Stimulated activated CD8-positive, alpha-beta memory T cell treated with anti-CD3 and anti-CD28 coated beads, Interleukin-12 subunit alpha, Interleukin-12 subunit beta, amount 100 ng/mL, for 1 hour (primary cell): ENCODE results near the gene METTL18.

ENCODE experiments used
- DNase-seq: peaks from one replicate; pipeline ENCODE4 v3.0.0-alpha.2; 2020; ENCODE audit warnings: low read depth

METTL18 gene

GRCh38 chr1:169785267-169785666 lies 9.4 kb downstream of the METTL18 start:
- DNase-seq = no peak

GRCh38 chr1:169784102-169784501 lies 10.6 kb downstream of the METTL18 start:
- no peak for DNase-seq

GRCh38 chr1:169782596-169782995 lies 12.1 kb downstream of the METTL18 start:
- no peak for DNase-seq

- DNase-seq = no peak
Observed at GRCh38 chr1:169779970-169780369, 14.7 kb downstream of the METTL18 start.

GRCh38 chr1:169779150-169779549 lies 15.6 kb downstream of the METTL18 start:
- no peak for DNase-seq

GRCh38 chr1:169776440-169776839 lies 18.3 kb downstream of the METTL18 start:
- DNase-seq = no peak

GRCh38 chr1:169768161-169768560 lies 26.5 kb downstream of the METTL18 start:
- DNase-seq = no peak

- no peak for DNase-seq
Observed at GRCh38 chr1:169765580-169766331, 29.0 kb downstream of the METTL18 start.

- DNase-seq = no peak
Observed at GRCh38 chr1:169764919-169765318, 29.8 kb downstream of the METTL18 start.

GRCh38 chr1:169762699-169763098 lies 32.0 kb downstream of the METTL18 start:
- no peak for DNase-seq

- DNase-seq = no peak
Observed at GRCh38 chr1:169759038-169759437, 35.7 kb downstream of the METTL18 start.

GRCh38 chr1:169753549-169753948 lies 41.2 kb downstream of the METTL18 start:
- DNase-seq = no peak

GRCh38 chr1:169750041-169750440 lies 44.7 kb downstream of the METTL18 start:
- DNase-seq = no peak

- DNase-seq = no peak
Observed at GRCh38 chr1:169746550-169746949, 48.2 kb downstream of the METTL18 start.

GRCh38 chr1:169745015-169745861 lies 49.5 kb downstream of the METTL18 start:
- no peak for DNase-seq
